SK-N-SH (cell line): ENCODE data around the gene TGFBI.

Experiments
- CTCF ChIP-seq: fragments of 200-600 bp; sonication (generic); IDR thresholded peaks from 2 replicates; pipeline ENCODE4 v1.6.1; 2017; ENCODE audit warnings: antibody characterized with exemption, mild to moderate bottlenecking, moderate library complexity
- EP300 ChIP-seq, 2 experiments: IDR thresholded peaks; 2 replicates each; pipeline versions ENCODE4 v1.4.0 to v1.6.1; 2012; ENCODE audit warnings: borderline replicate concordance in 1 of 2, low read depth in 1 of 2, low read length in 1 of 2
- EZH2phosphoT487 ChIP-seq: fragments of 200-600 bp; sonication (generic); IDR thresholded peaks from 2 replicates; pipeline ENCODE4 v1.6.1; 2017; ENCODE audit warnings: low read depth, mixed run types, mild to moderate bottlenecking, antibody characterized with exemption, moderate library complexity, borderline replicate concordance
- MAX ChIP-seq: IDR thresholded peaks from 2 replicates; pipeline ENCODE4 v1.4.0; 2012; ENCODE audit warnings: low read depth
- RFX5 ChIP-seq: IDR thresholded peaks from 2 replicates; pipeline ENCODE4 v1.6.1; 2012; ENCODE audit warnings: mild to moderate bottlenecking, improper control_type of control experiment, low read length
- SMC3 ChIP-seq: IDR thresholded peaks from 2 replicates; pipeline ENCODE4 v1.6.1; 2012; ENCODE audit warnings: low read depth, low read length, improper control_type of control experiment

GRCh38 chr5:136060963-136061362, 32.2 kb downstream of the TGFBI start:
- no peak for TF ChIP-seq EP300 (IDR thresholded peaks at IDR 0.05; ENCODE audit: borderline replicate concordance in 1 of 2, low read depth in 1 of 2, low read length in 1 of 2)
- TF ChIP-seq CTCF = no peak
- TF ChIP-seq MAX = no peak
- no peak for TF ChIP-seq SMC3
- no peak for TF ChIP-seq EZH2phosphoT487
- TF ChIP-seq RFX5 = no peak
